IPS-20b (cell line): ENCODE measurements around the gene ZNF524.
"Not testable (repeated sequence)": the region's sequence is repeated elsewhere in the genome, so short reads cannot be mapped to it uniquely, and the experiment has no call there.

Source experiments
- H3K27ac ChIP-seq: one replicate; pipeline ENCODE4 v1.5.1; 2013; ENCODE audit warnings: low read length
- H3K27me3 ChIP-seq: 2 replicates; pipeline ENCODE4 v1.6.1; 2013; ENCODE audit warnings: mild to moderate bottlenecking, low read length, inconsistent platforms; ENCODE audit not compliant: insufficient read depth
- H3K36me3 ChIP-seq: 2 replicates; pipeline ENCODE4 v1.6.1; 2013; ENCODE audit warnings: low read depth, mild to moderate bottlenecking, inconsistent platforms, low read length, moderate library complexity; ENCODE audit not compliant: insufficient read depth
- H3K4me1 ChIP-seq: 2 replicates; pipeline ENCODE4 v1.6.1; 2013; ENCODE audit warnings: mild to moderate bottlenecking, control low read depth, inconsistent platforms, low read length, moderate library complexity; ENCODE audit not compliant: insufficient read depth
- H3K4me3 ChIP-seq: 2 replicates; pipeline ENCODE4 v1.5.1; 2013; ENCODE audit warnings: mild to moderate bottlenecking, low read length, inconsistent platforms
- H3K9ac ChIP-seq: 2 replicates; pipeline ENCODE4 v1.6.1; 2013; ENCODE audit warnings: low read depth, mild to moderate bottlenecking, inconsistent platforms, low read length, moderate library complexity
- H3K9me3 ChIP-seq: 2 replicates; pipeline ENCODE4 v1.6.1; 2013; ENCODE audit warnings: mild to moderate bottlenecking, low read depth, low read length, inconsistent platforms; ENCODE audit not compliant: insufficient read depth

ZNF524 gene

GRCh38 chr19:55583897-55584296, 16.2 kb upstream of the ZNF524 start:
- not testable (repeated sequence) for H3K36me3 ChIP-seq, H3K9ac ChIP-seq, H3K9me3 ChIP-seq, H3K27ac ChIP-seq, H3K4me3 ChIP-seq, H3K4me1 ChIP-seq
- peaks cover 14% of the 10 kb centered on the region; the same call in 1 of the 2 replicates for H3K27me3 ChIP-seq

DNA sequence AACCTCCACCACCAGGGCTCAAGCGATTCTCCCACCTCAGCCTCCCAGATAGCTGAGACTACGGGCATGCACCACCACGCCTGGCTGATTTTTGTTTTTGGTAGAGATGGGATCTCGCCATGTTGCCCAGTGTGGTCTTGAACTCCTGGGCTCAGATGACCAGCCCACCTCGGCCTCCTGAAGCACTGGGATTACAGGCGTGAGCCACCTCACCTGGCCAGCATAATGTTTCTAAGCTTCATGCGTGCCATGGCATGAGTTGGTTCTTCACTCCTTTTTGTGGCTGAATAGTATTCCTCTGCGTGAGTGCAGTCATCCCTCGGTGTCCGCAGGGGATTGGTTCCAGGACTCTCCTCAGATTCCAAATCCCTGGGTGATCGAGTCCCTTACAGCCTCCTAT, 15.2 kb upstream of the ZNF524 start:
- H3K9ac ChIP-seq: peak overlapping the region; percentile 63; the same call in 1 of the 2 replicates
- H3K27ac ChIP-seq: no peak overlapping the region
- no peaks in the 10 kb centered on the region; the same call in 1 of the 2 replicates for H3K4me1 ChIP-seq
- peaks cover 14% of the 10 kb centered on the region; the same call in 1 of the 2 replicates for H3K27me3 ChIP-seq
- no peak overlapping the region; the same call in 1 of the 2 replicates for H3K4me3 ChIP-seq
- H3K36me3 ChIP-seq: no peaks in the 10 kb centered on the region
- no peaks in the 10 kb centered on the region for H3K9me3 ChIP-seq

GRCh38 chr19:55585658-55586339, 14.3 kb upstream of the ZNF524 start:
- no peak overlapping the region for H3K27ac ChIP-seq
- H3K4me1 ChIP-seq: no peaks in the 10 kb centered on the region; the same call in 1 of the 2 replicates
- peaks cover 14% of the 10 kb centered on the region; the same call in 1 of the 2 replicates for H3K27me3 ChIP-seq
- H3K36me3 ChIP-seq: no peaks in the 10 kb centered on the region
- H3K9me3 ChIP-seq: no peaks in the 10 kb centered on the region
- H3K9ac ChIP-seq: peak overlapping the region; percentile 63; the same call in 1 of the 2 replicates
- peak overlapping the region; percentile 70 for H3K4me3 ChIP-seq

- Histone ChIP-seq H3K4me1 (no peaks in the 10 kb centered on the region; the same call in 1 of the 2 replicates), H3K4me3 (peak overlapping the region; percentile 84), H3K9ac (peak overlapping the region; percentile 27; the same call in 1 of the 2 replicates), H3K27ac (no peak overlapping the region), H3K27me3 (peaks cover 14% of the 10 kb centered on the region; the same call in 1 of the 2 replicates), H3K9me3 (no peaks in the 10 kb centered on the region), H3K36me3 (no peaks in the 10 kb centered on the region)
These were observed 13.0 kb upstream of the ZNF524 start for GRCh38 chr19:55586976-55587668.

GRCh38 chr19:55588738-55589137, 11.3 kb upstream of the ZNF524 start:
- H3K9me3 ChIP-seq: no peaks in the 10 kb centered on the region
- H3K4me3 ChIP-seq: no peak overlapping the region
- H3K36me3 ChIP-seq: no peaks in the 10 kb centered on the region
- H3K27me3 ChIP-seq: peaks cover 14% of the 10 kb centered on the region; the same call in 1 of the 2 replicates
- no peaks in the 10 kb centered on the region; the same call in 1 of the 2 replicates for H3K4me1 ChIP-seq
- no peak overlapping the region for H3K9ac ChIP-seq
- H3K27ac ChIP-seq: no peak overlapping the region

GRCh38 chr19:55590109-55590508, 10.0 kb upstream of the ZNF524 start:
- no peaks in the 10 kb centered on the region for H3K9me3 ChIP-seq
- H3K9ac ChIP-seq: no peak overlapping the region
- no peak overlapping the region for H3K27ac ChIP-seq
- H3K4me1 ChIP-seq: no peaks in the 10 kb centered on the region
- peaks cover 9% of the 10 kb centered on the region; the same call in 1 of the 2 replicates for H3K27me3 ChIP-seq
- peaks cover 6% of the 10 kb centered on the region for H3K36me3 ChIP-seq
- H3K4me3 ChIP-seq: no peak overlapping the region

DNA sequence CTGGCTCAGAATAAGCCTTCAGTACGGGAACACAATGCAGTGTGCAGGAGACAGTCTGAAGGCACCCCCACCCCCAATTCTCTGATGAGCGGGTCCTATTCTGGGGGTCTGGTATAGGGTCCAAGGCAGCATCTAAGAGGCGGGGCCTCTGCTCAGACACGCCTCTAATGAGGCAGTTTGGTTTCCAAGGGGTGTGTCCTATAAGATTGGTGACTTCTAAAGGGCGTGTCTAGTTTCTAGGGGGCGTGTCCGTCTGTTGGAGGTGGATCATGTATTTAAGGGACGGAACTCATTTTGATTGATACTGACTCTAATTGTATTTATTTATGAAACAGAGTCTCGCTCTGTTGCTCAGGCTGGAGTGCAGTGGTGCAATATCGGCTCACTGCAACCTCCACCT, 9.5 kb upstream of the ZNF524 start:
- H3K9me3 ChIP-seq: no peaks in the 10 kb centered on the region
- peaks cover 8% of the 10 kb centered on the region; the same call in 1 of the 2 replicates for H3K27me3 ChIP-seq
- peaks cover 11% of the 10 kb centered on the region for H3K36me3 ChIP-seq
- H3K4me3 ChIP-seq: no peak overlapping the region
- H3K27ac ChIP-seq: no peak overlapping the region
- no peak overlapping the region for H3K9ac ChIP-seq
- no peaks in the 10 kb centered on the region for H3K4me1 ChIP-seq

GRCh38 chr19:55591555-55591954, 8.5 kb upstream of the ZNF524 start:
- Histone ChIP-seq H3K27me3 (peaks cover 3% of the 10 kb centered on the region; the same call in 1 of the 2 replicates), H3K27ac (no peak overlapping the region), H3K36me3 (peaks cover 19% of the 10 kb centered on the region), H3K9ac (no peak overlapping the region), H3K4me3 (no peak overlapping the region), H3K9me3 (no peaks in the 10 kb centered on the region), H3K4me1 (no peaks in the 10 kb centered on the region)

DNA sequence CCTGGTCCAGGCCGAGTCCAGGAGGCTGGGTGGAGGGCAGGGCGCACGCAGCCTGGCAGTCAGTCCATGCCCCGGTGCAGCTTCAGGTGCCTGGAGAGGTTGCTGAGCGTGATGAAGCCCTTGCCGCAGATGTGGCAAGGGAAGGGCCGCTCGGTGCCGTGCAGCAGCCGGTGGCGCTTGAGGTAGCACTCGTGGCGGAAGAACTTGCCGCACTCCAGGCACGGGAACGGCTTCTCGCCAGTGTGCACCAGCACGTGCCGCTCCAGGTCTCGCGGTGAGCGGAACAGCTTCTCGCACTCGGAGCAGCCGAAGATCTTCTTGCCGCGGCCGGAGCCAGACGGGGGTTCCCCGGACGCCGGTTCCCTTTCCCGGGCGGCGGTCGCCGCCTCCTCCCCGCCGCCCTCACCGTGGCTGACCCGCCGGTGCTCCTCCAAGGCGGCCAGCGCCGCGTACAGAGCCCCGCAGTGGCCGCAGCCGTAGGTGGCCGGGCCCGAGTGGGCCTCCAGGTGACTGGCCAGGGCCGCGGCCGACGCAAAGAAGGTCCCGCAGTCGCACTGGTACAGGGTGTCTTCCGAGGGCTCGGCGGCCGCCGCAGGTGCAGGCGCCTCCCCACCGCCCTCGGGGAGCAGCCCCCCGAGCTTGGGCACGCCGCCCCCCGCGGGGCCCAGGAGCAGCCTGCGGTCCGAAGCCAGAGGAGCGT, 7.5 kb upstream of the ZNF524 start:
- H3K27ac ChIP-seq: no peak overlapping the region
- no peaks in the 10 kb centered on the region for H3K9me3 ChIP-seq
- H3K36me3 ChIP-seq: peaks cover 25% of the 10 kb centered on the region
- no peak overlapping the region for H3K4me3 ChIP-seq
- no peaks in the 10 kb centered on the region for H3K27me3 ChIP-seq
- H3K4me1 ChIP-seq: no peaks in the 10 kb centered on the region
- H3K9ac ChIP-seq: no peak overlapping the region

GRCh38 chr19:55593096-55593772, 6.9 kb upstream of the ZNF524 start:
- Histone ChIP-seq H3K9ac (no peak overlapping the region), H3K36me3 (peaks cover 25% of the 10 kb centered on the region), H3K4me1 (peaks cover 2% of the 10 kb centered on the region; the same call in 1 of the 2 replicates), H3K27me3 (no peaks in the 10 kb centered on the region), H3K27ac (no peak overlapping the region), H3K9me3 (no peaks in the 10 kb centered on the region), H3K4me3 (no peak overlapping the region)

DNA sequence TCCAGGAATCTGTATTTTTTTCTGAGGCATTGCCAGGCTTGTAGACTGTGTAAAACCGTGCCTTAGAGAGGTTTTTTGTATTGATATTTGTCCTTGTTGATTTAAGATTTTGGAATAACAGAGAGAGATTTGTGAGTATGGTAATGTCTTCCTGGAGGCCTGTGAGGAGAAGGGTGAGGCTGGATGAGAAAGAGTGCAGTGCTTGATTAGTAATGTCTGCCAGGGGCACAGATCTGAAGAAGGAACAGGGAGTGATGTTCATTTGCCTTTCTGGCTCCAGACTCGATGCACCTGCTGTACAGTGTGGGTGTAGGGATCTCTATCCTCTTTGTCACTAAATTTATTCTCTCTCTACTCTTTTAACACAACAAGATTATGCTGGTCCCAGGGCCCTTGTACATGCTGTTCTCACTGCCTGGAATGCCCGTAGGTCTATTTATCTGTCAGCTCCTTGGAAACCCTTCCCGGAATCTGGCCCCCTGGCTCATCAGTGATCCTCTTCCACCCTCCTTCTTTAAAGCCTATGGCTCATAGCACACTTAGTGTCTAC, 5.0 kb upstream of the ZNF524 start:
- H3K9ac ChIP-seq: no peak overlapping the region
- H3K9me3 ChIP-seq: no peaks in the 10 kb centered on the region
- H3K27ac ChIP-seq: no peak overlapping the region
- peaks cover 25% of the 10 kb centered on the region for H3K36me3 ChIP-seq
- no peaks in the 10 kb centered on the region for H3K27me3 ChIP-seq
- H3K4me1 ChIP-seq: peaks cover 7% of the 10 kb centered on the region; the same call in 1 of the 2 replicates
- no peak overlapping the region for H3K4me3 ChIP-seq
